Stimulated activated CD8-positive, alpha-beta memory T cell treated with anti-CD3 and anti-CD28 coated beads, Interleukin-4, amount 100 ng/mL, for 4 hours (primary cell): ENCODE data around the gene TOGARAM2.

Source experiments
- DNase-seq, 2 donors: peaks; one replicate each; pipeline ENCODE4 v3.0.0-alpha.2; 2020; ENCODE audit warnings: low read depth in 2 of 2, low spot score in 1 of 2

TOGARAM2 gene

GRCh38 chr2:28997847-28998735 is 17.0 kb downstream of the TOGARAM2 start:
- DNase-seq, result no peak

DNA sequence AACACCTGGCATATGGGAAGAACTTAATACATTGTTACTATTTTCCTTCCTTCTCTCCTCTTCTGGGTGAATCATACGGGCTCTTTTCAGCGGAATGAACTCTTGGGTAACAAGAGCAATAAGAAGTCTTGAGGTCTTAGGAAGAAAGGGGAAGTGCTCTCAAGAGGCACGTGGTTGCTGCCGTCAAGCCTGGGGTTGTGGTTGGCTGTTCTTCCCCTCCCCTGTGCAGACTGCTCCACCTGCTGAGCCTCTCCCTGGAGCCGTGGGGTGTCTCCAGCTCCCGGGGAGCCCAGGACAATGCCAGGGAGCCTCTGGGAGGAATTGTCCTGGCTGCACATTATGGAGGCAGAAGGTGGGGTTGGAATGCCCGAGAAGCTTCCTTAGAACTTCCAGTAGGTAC is 19.4 kb downstream of the TOGARAM2 start:
- DNase-seq, result no peak

GRCh38 chr2:29000956-29001355 is 19.9 kb downstream of the TOGARAM2 start:
- no peak for DNase-seq

DNA sequence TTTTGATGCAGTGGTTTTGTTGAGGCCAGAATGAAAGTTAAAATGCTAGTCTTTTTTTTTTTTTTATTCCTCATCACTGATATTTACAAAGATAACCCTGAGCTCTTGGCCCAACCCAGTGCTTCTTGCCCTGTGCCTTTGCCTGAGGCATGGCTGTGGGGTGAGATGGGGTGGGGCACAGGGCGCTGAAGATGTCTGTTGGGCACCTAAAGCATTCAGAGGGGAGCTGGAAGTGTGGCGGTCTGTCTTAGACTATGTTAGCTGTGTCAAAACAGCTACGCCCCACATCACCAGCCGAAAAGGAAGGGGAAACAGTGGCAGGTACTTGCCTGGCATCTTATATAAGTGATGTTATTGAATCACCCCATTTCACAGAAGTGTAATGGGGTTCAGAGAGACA is 20.7 kb downstream of the TOGARAM2 start:
- no peak for DNase-seq

DNA sequence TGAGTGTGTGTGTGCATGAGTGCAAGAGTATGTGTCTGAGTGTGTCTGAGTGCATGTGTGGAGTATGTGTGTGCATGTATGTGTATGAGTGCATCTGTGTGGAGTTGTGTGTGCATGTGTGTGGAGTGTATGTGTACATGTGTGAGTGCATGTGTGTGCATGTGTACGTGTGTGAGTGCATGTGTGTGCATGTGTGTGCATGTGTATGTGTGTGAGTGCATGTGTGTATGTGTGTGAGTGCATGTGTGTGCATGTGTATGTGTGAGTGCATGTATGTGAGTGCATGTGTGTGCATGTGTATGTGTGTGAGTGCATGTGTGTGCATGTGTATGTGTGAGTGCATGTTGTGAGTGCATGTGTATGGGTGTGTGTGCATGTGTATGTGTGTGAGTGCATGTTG is 23.7 kb downstream of the TOGARAM2 start:
- no peak for DNase-seq

- DNase-seq, result no peak
Observed at GRCh38 chr2:29005331-29005730, 24.2 kb downstream of the TOGARAM2 start.

DNA sequence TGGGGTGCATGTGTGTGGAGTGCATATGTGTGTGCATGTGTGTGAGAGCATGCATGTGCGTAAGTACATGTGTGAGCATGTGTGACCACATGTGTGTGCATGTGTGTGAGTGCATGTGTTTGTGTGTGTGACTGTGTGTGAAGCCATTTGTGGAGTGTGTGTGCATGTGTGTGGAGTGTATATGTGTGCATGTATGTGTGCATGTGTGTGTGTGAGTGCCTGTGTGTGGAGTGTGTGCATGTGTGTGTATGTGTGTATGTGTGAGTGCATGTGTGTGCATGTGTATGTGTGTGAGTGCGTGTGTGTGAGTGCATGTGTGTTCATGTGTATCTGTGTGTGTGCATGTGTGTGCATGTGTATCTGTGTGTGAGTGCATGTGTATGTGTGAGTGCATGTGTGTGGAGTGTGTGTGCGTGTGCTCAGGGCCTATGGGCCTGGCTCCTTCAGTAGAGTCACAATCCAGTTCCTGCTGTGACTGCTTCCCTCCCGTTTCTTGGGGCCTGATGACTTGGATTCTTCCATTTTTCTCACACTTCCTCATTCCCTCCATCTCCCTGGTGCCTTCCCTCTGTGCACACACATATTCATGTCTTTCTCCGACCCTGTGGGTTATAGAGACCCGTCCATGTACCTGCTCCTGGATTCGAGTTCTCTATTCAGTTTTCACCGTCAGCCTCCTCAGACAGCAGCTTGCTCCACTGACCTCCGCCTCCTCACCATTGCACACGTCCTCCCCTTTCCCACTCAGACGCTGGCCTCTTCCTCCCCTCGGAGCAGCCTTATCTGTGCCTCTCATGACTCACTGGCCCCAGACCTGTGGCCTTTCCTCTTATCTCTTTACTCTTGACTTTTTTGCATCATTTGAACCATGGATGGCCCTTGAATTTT is 25.2 kb downstream of the TOGARAM2 start:
- DNase-seq, result no peak

DNA sequence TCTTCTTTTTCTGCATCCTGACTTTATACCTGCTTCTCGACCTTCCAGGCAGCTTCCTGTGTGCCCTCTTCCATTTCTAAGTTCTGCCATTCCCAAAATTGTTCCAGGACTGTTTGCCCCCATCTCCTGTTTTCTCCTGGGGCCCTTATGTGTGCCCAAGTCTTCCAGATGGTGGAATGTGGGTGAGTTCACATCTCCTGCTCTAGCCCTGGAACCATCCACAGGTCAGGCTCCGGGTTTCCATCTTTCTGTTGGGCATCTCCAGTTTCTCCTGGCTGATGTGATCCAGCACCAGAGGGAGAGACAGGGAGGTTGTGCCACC is 25.8 kb downstream of the TOGARAM2 start:
- no peak for DNase-seq

- DNase-seq, result no peak
Observed at GRCh38 chr2:29009270-29009669, 28.2 kb downstream of the TOGARAM2 start.

DNA sequence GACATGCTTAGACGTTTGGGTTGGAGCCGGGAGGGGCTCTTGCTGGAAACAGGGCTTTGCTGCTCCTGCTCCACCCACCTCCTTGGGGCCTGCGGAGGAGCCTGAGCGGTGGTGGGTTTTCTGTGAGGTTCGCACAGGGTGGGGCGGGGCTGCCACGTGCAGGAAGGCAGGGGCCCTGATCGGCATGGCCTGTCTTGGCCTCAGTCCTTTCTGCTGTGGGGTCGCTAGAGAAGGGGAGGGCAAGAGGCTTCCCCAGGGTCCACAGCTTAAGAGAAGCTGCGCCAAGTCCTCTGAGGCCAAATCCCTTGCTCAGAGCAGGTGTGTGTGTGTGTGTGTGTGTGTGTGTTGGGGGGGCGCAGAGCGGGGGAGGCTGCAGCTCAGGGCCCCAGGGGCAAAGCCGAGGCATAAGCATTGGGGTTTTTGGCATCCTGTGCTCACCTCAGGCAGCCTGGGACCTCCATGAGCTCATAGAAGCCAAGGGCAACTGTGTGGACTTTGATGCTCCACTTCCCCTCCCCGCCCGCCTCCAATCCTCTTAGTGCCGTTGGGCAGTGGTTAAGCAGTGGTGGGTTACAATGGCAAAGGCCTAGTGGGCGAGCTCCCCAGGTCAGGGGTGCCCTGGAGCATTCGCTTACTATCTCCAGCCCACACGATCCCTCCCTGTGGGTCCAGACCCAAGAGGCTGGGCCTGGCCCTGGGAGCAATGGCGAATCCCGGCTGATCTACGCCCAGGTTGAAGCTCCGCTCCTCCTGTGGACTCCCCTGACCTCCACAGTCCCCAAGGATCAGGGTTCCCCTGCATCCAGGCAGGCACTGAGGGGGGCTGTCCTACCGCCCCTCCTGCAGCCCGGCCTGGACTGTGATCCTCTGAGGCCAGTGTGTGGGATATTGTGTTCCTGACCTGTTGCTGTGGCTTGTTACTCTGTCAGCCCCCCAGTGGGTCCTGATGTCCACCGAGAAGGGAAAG is 28.9 kb downstream of the TOGARAM2 start:
- DNase-seq, result no peak

- peak in 1 of 2 donors; percentile 38 for DNase-seq
Observed at GRCh38 chr2:29010946-29011345, 29.8 kb downstream of the TOGARAM2 start.

- peak; percentile 42 to 50 for DNase-seq
Observed at GRCh38 chr2:29011418-29012060, 30.4 kb downstream of the TOGARAM2 start.

GRCh38 chr2:29012211-29012681 is 31.1 kb downstream of the TOGARAM2 start:
- no peak for DNase-seq

- DNase-seq, result no peak
Observed at GRCh38 chr2:29013057-29013780, 32.1 kb downstream of the TOGARAM2 start.

DNA sequence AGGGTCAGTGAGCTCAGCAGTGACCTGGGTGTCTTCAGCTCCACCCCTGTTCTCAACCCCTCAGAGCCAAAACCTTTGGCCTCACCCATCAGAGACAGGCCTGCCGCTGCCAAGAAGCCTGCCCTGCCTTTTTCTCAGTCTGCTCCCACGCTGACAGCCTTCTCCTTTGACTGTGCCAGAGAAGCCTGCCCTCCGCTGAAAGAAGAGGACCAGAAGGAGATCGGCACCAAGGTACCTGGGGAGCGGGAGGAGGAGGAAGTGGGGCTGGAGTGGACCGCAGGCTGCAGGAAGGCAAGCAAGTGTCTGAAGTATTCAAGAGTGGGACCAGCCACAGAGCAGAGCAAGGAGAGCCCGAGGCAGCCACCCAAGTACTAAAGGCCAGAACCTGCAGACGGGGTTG is 33.2 kb downstream of the TOGARAM2 start:
- no peak for DNase-seq

DNA sequence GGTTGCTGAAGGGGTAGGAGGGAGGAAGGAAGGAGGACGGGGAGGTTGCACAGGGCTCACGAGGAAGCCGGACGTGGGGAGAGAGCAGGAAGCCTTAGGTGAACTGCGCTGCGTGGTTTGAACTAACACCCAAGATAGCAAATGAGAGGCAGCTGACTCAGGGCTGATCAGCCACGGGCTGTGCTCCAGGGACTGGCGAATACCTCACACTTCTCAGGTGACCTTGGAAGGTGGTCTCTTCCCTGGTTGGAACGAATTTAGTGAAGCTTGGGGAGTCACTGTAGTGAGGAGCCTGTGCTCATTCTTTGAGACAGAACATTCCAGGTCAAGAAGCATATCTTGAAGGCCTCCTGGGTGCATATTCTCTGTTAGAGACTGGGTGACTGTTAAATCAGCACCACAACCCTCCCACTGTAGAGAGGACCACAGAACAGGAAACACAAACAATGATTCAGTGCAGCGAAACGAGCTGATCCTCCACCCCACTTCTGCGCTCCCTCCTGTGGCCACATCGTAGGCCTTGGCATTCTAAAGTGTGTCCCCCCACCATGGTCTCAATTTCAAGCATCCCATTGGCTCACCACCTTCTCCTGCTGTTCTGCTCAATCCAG is 33.8 kb downstream of the TOGARAM2 start:
- DNase-seq, result peak; percentile 37 to 49

GRCh38 chr2:29015701-29016470 is 34.8 kb downstream of the TOGARAM2 start:
- no peak for DNase-seq

- no peak for DNase-seq
Observed at GRCh38 chr2:29016504-29016903, 35.4 kb downstream of the TOGARAM2 start.
